Glutamatergic neuron (in vitro differentiated cells): ENCODE data around the gene SLC38A5. TPM values are rescaled to one million over a fixed set of nuclear protein-coding genes. Genes with fewer than 3 reads are reported as not detected.

ENCODE experiments used
- DNase-seq: peaks from one replicate; pipeline ENCODE4 v3.0.0; 2022
- H3K27ac Mint-ChIP-seq: one replicate; pipeline ENCODE4 v1.8.0; 2020; ENCODE audit warnings: mild to moderate bottlenecking, mixed read lengths, inconsistent platforms; ENCODE audit not compliant: unreplicated experiment
- H3K27me3 Mint-ChIP-seq: one replicate; pipeline ENCODE4 v1.8.0; 2020; ENCODE audit warnings: mild to moderate bottlenecking, moderate library complexity, mixed read lengths, inconsistent platforms; ENCODE audit not compliant: unreplicated experiment
- H3K36me3 Mint-ChIP-seq: one replicate; pipeline ENCODE4 v1.8.0; 2020; ENCODE audit warnings: mild to moderate bottlenecking, mixed read lengths, inconsistent platforms; ENCODE audit not compliant: unreplicated experiment
- H3K4me1 Mint-ChIP-seq: one replicate; pipeline ENCODE4 v1.8.0; 2020; ENCODE audit warnings: mild to moderate bottlenecking, low read depth, mixed read lengths, inconsistent platforms; ENCODE audit not compliant: unreplicated experiment
- H3K4me3 Mint-ChIP-seq: one replicate; pipeline ENCODE4 v1.8.0; 2020; ENCODE audit warnings: mild to moderate bottlenecking, mixed read lengths, inconsistent platforms; ENCODE audit not compliant: unreplicated experiment
- H3K9me3 Mint-ChIP-seq: one replicate; pipeline ENCODE4 v1.8.0; 2020; ENCODE audit warnings: mild to moderate bottlenecking, moderate library complexity, mixed read lengths, inconsistent platforms; ENCODE audit not compliant: unreplicated experiment
- CTCF ChIP-seq: fragments of 200-600 bp; sonication (generic); IDR thresholded peaks from one replicate; pipeline ENCODE4 v1.5.0; 2021; ENCODE audit not compliant: partially characterized antibody, unreplicated experiment
- total RNA-seq: library from RNA; stranded (reverse); fragmentation: NEBNext Ultra II Directional; extraction: Animal tissue kit (Norgen Biotek cat#: 25700); gene quantifications from one replicate; pipeline ENCODE4 v1.2.1, GENCODE V29; 2021; ENCODE audit not compliant: unreplicated experiment

Gene SLC38A5
- total RNA-seq, 1 donor from 2014 or later, result 136 TPM

GRCh38 chrX:48492293-48492910 lies 22.3 kb upstream of the SLC38A5 start:
- Mint-ChIP-seq H3K4me3 (no peak overlapping the region), H3K27ac (no peak overlapping the region), H3K9me3 (no peaks in the 10 kb centered on the region), H3K27me3 (peaks cover 1% of the 10 kb centered on the region), H3K36me3 (no peaks in the 10 kb centered on the region), H3K4me1 (no peaks in the 10 kb centered on the region)
- no peak for DNase-seq
- no peak for TF ChIP-seq CTCF

- no peak for TF ChIP-seq CTCF
- H3K4me1 Mint-ChIP-seq, result no peaks in the 10 kb centered on the region
- H3K27me3 Mint-ChIP-seq, result peaks cover 1% of the 10 kb centered on the region
- H3K27ac Mint-ChIP-seq, result no peak overlapping the region
- DNase-seq, result no peak
- H3K9me3 Mint-ChIP-seq, result no peaks in the 10 kb centered on the region
- H3K4me3 Mint-ChIP-seq, result no peak overlapping the region
- H3K36me3 Mint-ChIP-seq, result no peaks in the 10 kb centered on the region
These were observed 21.7 kb upstream of the SLC38A5 start for GRCh38 chrX:48491809-48492208.

GRCh38 chrX:48490661-48491060 lies 20.6 kb upstream of the SLC38A5 start:
- DNase-seq, result no peak
- no peaks in the 10 kb centered on the region for H3K9me3 Mint-ChIP-seq
- TF ChIP-seq CTCF, result no peak
- H3K27ac Mint-ChIP-seq, result no peak overlapping the region
- H3K27me3 Mint-ChIP-seq, result no peaks in the 10 kb centered on the region
- no peak overlapping the region for H3K4me3 Mint-ChIP-seq
- H3K36me3 Mint-ChIP-seq, result no peaks in the 10 kb centered on the region
- H3K4me1 Mint-ChIP-seq, result no peaks in the 10 kb centered on the region

- no peak for TF ChIP-seq CTCF
- no peaks in the 10 kb centered on the region for H3K27me3 Mint-ChIP-seq
- H3K27ac Mint-ChIP-seq, result no peak overlapping the region
- no peak for DNase-seq
- no peaks in the 10 kb centered on the region for H3K36me3 Mint-ChIP-seq
- H3K4me3 Mint-ChIP-seq, result no peak overlapping the region
- H3K9me3 Mint-ChIP-seq, result no peaks in the 10 kb centered on the region
- no peaks in the 10 kb centered on the region for H3K4me1 Mint-ChIP-seq
These were observed 19.8 kb upstream of the SLC38A5 start for GRCh38 chrX:48489892-48490291.

- no peaks in the 10 kb centered on the region for H3K36me3 Mint-ChIP-seq
- H3K27me3 Mint-ChIP-seq, result no peaks in the 10 kb centered on the region
- DNase-seq, result no peak
- no peak for TF ChIP-seq CTCF
- no peak overlapping the region for H3K4me3 Mint-ChIP-seq
- H3K9me3 Mint-ChIP-seq, result no peaks in the 10 kb centered on the region
- no peak overlapping the region for H3K27ac Mint-ChIP-seq
- H3K4me1 Mint-ChIP-seq, result no peaks in the 10 kb centered on the region
These were observed 19.2 kb upstream of the SLC38A5 start for GRCh38 chrX:48489296-48489695.
